DMS 273 treated with DMSO at 0.1 percent for 48 hours (cell line): ENCODE data around the gene FSTL4.

Source experiments
- DNase-seq: peaks from one replicate; lab custom pipeline; 2025; lab: John Stamatoyannopoulos, UW

Gene FSTL4

DNA sequence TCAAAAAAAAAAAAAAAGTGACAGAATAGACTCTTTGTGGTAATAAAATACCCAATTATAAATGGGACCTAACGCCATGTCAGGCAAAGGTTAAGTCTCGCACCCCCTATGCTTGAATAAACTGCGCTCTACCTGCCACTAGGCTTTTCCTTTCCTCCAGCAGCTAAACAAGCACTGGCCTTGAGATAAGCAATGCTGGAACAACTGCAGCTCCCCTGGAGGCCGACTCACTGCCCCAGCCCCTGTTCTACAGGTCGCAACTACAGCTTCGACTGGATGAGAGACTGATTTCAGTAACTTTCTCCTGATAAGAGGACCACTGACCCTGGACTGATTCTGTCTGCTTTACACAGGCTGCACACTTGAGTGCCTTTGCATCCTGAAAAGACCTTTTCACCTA, 350.3 kb downstream of the FSTL4 start:
- DNase-seq: no peak

DNA sequence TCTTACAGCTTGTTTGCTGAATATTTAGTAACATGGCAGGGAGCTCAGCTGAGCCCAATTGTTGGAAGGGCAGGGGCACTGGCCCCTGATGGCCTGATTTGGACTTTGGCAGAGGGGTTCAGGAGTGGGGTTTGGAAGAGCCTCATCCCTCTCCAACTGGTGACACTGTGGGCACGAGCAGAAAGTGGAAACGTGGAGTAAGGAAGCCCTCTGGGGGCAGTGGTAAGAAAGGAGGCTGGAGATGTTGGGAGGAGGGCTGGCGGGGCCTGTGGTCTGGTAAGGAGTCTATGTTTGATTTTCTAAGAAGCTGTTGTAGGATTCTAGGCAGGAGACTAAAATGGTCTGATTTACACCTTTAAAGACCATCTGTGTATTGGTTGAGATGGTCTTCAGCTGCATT, 351.6 kb downstream of the FSTL4 start:
- no peak for DNase-seq

DNA sequence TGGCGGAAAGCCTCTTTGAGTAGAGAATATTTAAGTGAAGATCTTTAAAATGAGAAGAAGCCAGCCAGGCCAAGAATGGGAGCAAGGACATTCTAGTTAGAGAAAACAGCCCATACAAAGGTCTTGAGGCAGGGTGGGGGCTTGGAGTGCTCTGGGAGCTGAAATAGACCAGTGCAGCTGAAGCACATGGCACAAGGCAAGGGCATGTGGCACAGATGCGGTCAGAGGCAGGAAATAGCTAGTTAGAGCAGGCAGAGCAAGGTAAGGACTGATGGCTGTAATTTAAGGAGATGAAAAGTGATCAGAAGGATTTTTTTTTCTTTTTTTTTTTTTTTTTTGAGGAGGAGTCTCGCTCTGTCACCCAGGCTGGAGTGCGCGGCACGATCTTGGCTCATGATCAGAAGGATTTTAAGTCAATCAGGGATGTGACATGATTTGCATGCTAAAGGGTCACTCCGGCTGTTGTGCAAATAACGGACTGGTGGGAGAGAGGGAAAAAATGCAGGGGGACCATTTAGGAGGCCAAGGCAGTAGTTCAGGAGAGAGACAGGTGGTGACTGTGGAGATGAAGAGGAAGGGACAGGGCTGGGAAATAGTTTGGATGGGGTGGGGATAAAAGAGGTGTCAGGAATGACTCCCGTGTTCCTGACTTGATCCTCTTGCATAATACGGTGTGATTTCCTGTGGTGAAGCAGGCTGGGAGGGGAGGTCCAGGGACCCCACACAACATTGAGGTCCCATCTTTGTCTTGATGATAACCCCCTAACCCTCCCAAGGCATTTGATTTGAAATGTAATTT, 352.9 kb downstream of the FSTL4 start:
- no peak for DNase-seq

DNA sequence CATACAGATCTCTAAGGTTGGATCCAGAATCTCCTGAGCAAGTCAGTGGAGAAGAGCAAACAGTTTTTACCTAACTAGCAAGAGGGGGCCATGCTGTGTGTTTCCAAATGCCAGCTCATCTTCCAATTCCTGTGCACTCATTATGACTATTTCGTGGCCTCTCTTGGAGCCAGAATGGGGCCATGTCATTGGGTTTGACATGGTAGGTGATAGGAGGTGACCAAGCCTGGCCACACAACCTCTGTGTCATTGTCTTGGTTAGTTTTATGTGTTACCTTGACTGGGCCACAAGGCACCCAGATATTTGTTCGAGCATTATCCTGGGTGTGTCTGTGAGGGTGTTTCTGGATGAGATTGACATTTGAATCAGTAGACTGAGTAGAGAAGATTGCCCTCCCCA, 354.4 kb downstream of the FSTL4 start:
- no peak for DNase-seq

GRCh38 chr5:133256276-133256675, 356.1 kb downstream of the FSTL4 start:
- DNase-seq: no peak

GRCh38 chr5:133254803-133255202, 357.5 kb downstream of the FSTL4 start:
- no peak for DNase-seq

GRCh38 chr5:133253671-133254070, 358.7 kb downstream of the FSTL4 start:
- DNase-seq: no peak

- DNase-seq: no peak
Measured at GRCh38 chr5:133253070-133253469, 359.3 kb downstream of the FSTL4 start.

DNA sequence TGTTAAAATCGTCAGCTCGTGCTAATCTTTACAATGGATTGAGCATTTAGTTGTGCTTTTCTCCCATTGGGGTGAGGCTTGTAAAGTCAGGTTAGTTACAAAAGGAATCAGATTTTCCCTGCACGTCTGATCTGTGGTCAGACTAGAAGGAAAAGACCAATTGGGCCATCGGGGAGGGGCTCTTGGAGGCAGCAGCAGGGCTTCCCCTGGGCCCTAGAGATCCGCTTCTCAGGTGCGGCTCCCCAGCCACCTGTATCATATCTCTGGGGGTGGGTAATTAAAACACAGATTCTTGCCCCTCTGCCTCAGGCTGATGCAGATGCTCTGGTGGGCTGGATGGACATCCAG, 360.2 kb downstream of the FSTL4 start:
- no peak for DNase-seq

DNA sequence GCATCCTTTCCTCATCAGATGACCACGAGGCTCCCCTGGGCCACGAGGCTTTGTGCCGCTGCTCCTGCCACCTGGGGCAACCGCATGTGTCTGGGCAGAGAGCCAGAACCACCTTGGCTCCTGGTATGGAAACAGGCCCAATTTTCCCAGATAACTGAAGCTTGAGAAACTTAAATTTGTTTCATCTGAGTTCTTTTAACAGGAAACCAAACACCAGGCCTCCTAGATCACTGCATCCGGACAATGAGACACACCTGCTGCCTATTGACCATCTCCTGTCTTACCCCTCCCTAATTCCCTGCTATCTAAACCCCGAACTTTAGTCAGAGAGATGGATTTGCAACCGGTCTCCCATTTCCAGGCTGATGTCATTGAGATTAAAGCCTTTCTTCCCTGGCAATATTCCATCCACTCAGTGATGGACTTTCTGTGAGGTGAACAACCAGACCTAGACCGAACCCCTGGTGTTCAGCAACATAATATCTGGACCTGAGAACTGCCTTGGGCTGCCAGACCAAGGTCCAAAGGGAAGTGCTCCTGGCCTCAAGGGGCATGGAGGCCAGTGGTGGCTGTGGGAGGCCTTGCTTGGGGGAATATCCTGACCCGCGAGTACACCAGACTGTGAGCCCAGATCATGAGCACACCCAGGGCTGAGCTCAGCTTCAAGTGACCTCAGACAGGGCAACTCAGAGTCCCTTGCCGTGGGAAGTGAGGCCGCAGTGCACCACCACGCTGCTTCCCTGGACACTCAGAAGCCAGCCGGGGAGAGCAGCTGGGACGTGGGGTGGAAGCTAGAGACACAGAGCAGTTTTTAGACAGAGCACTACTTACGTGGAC, 360.8 kb downstream of the FSTL4 start:
- no peak for DNase-seq

GRCh38 chr5:133250527-133250926, 361.8 kb downstream of the FSTL4 start:
- no peak for DNase-seq

DNA sequence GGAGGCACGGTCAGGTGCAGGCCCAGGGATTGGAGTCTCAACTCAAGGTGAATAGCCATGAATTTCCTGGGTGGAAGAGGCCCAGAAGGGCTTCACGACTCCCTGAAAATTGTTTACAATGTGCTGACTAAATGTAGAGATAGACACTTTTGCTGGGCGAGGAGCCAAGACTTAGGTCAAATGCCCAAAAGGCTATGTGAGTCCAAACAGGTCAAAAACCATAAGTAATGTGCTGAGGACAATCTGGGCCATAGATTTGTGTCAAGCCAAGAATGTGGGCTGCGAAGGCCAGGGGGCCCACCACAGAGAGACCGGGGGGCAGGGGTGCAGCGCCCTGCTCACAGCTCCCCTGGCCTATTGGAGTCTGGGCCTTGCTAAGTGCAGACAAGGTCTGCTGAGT, 362.7 kb downstream of the FSTL4 start:
- DNase-seq: no peak

DNA sequence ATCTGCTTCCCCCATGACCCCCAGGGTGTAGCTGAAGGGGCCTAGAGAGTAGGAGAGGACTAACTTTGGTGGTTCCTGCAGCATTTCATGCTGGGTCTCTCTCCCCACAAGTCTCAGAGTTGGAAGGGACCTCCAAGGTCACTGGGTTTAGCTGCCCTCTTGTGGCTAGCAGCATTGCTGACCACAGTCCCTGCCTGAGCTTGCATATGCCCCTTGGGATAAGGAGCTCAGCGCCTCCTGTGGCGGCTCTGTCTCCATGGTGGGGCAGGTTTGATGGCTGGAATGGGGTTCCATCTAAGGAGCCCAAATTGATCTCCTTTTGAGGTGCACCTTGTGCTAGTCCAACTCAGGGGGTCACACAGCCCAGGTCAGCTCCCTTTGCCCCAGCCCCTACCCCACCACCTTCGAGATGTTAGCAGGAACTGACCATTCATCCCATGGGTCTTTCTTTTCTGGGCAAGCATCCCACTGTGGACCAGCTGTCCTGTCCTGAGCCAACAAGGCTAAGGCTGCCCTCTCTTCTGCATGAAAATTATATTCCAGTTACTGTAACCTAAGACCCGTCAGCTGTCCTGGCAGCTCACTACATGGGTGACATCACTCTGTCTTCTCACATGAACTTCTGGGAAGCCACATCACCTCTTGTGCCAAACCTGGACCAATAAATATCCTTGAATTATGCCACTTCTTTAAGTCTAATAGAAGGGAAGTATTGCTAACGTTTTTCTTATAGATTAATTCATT, 364.3 kb downstream of the FSTL4 start:
- DNase-seq: no peak

DNA sequence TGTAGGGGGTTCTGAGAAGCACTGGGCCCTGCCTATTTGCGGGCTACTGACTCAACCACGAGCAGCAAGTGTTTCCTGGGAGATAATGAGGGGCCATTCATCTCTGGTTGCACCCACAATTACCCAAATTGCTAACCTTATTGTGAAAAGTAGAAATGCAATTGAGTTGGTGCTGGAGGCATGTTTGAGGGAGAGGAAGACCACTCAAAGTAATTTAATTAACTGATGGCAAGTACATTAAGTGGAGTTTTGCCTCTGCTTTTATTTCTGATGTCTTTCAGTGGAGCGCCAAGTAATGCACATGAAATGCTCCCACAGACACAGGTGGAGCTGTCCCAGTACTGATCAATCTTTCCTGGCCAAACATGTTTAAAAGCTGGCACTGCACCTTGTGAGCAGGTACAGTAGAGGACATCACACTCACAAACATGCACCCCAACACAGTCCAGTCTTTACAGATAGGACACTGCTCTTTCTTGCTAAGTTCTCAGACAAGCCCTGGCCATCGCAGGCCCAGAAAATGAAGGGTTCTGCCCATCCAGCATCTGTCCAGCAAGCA, 365.1 kb downstream of the FSTL4 start:
- DNase-seq: no peak

DNA sequence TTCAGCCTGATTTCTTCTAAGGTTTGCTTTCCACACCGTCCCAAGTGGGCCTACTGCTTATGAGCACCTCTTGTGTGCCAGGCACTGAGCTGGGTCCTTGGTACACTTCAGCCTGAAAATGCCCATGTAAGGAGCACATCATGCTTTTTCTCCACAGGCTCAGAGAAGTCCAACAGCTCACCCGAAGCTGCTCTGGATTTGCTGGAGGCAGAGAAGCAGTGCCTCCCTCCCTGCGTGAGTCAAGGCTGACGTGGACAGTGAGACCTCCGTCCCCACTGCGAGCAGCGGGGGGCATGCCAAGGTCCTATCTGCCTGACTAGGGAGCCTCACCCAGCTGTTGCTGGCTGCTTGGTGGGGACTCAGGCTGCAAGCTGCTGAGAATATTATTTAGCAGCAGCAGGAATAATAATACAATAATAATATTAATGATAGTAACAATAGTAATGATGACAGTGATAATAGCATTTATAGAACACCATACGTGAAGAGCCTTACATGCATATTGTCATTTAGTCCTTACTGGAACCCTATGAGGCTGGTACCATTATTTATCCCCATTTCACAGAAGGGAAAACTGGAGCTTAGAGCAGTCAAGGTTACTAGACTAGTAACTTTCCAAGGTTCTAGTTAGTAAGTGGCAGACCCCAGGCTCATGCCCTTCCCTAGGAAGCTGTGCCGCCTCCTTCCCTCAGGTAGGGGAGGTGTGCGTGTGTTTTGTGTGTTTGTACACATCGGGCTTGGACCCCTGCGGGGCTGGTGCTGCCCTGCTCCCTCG, 365.8 kb downstream of the FSTL4 start:
- DNase-seq: no peak

GRCh38 chr5:133246053-133246370, 366.3 kb downstream of the FSTL4 start:
- no peak for DNase-seq

- DNase-seq: no peak
Measured at GRCh38 chr5:133245191-133246052, 366.9 kb downstream of the FSTL4 start.

GRCh38 chr5:133244242-133244641, 368.1 kb downstream of the FSTL4 start:
- DNase-seq: no peak

- no peak for DNase-seq
Measured at GRCh38 chr5:133243196-133243595, 369.1 kb downstream of the FSTL4 start.

- DNase-seq: no peak
Measured at GRCh38 chr5:133242221-133242835, 370.0 kb downstream of the FSTL4 start.
